Measurements from ENCODE around the gene THUMPD3. TPM values are rescaled to one million over a fixed set of nuclear protein-coding genes. Genes with fewer than 3 reads are reported as not detected.

The THUMPD3 gene
- total and polyA plus RNA-seq, 2 of the 4 experiments (the other 2 are of a cell fraction) = 28.2 to 43.9 TPM

- ATAC-seq (ENCODE audit: low read depth) = no peak
- Histone ChIP-seq H3K9me1 (ENCODE audit: insufficient read depth, low read length) (no peaks in the 10 kb centered on the region), H3K4me2 (ENCODE audit: low read depth, low read length) (no peak overlapping the region; the same call in 1 of the 2 replicates), H3K56ac (ENCODE audit: extremely low read depth, insufficient read depth, low read length) (no peak overlapping the region), H3K27me3 (ENCODE audit: control insufficient read depth, insufficient read depth, low read length) (no peaks in the 10 kb centered on the region), H3K27ac (ENCODE audit: insufficient read depth, low read length) (peak overlapping the region; percentile 37; the same call in 1 of the 2 replicates), H2AK5ac (ENCODE audit: low read depth, low read length) (no peak overlapping the region), H3K18ac (ENCODE audit: low read depth, low read length) (no peak overlapping the region), H4K91ac (ENCODE audit: insufficient read depth, low read depth, low read length) (no peak overlapping the region), H3K4me1 (ENCODE audit: control insufficient read depth, insufficient read depth, low read length) (peaks cover 7% of the 10 kb centered on the region), H3K36me3 (ENCODE audit: control insufficient read depth, insufficient read depth, low read length) (no peaks in the 10 kb centered on the region), H3K4me3 (ENCODE audit: insufficient read depth, low read depth, low read length) (no peak overlapping the region), H2AK9ac (replicated peaks; ENCODE audit: low read depth, low read length, poor library complexity) (no peak overlapping the region), H3K9me3 (ENCODE audit: control insufficient read depth, insufficient read depth, low read length) (no peaks in the 10 kb centered on the region), H2BK15ac (ENCODE audit: low read depth, low read length) (no peak overlapping the region), H2BK120ac (ENCODE audit: low read depth, low read length) (no peak overlapping the region), H3K23ac (ENCODE audit: low read depth, low read length) (no peak overlapping the region), H2AFZ (replicated peaks; ENCODE audit: low read length, poor library complexity) (no peak overlapping the region), H3K79me1 (ENCODE audit: low read depth in 1 of 2, low read length in 2 of 2) (peaks cover 0 to 18% of the 10 kb centered on the region in 2 experiments; a peak in 2 of 4 replicates), H3K9ac (ENCODE audit: low read depth, low read length) (no peak overlapping the region), H4K8ac (ENCODE audit: low read depth in 2 of 2, low read length in 2 of 2) (no peak overlapping the region), H2BK20ac (ENCODE audit: low read depth, low read length) (no peak overlapping the region), H2BK5ac (ENCODE audit: low read depth, low read length, poor library complexity, severe bottlenecking) (peak overlapping the region; percentile 63), H3K4ac (ENCODE audit: low read depth, low read length) (no peak overlapping the region), H4K5ac (ENCODE audit: low read depth, low read length) (no peak overlapping the region), H3K14ac (replicated peaks; ENCODE audit: low read depth, low read length) (no peak overlapping the region), H4K20me1 (ENCODE audit: insufficient read depth, low read length) (peaks cover 65% of the 10 kb centered on the region)
- dilution Hi-C loops (cut with HindIII; ENCODE audit: low sequenced_read_pairs, unreplicated experiment) = no loop called here
- 0 out of 2 replicates have a peak, but pooled peaks have one; percentile 7 for TF ChIP-seq NFE2L2 (IDR thresholded peaks at IDR 0.05; ENCODE audit: low read depth, low read length)
- TF ChIP-seq POLR2A (IDR thresholded peaks at IDR 0.05; ENCODE audit: low read depth, low read length) = no peak
- in situ Hi-C loops (cut with MboI; ENCODE audit: low sequenced_read_pairs) = no loop called here
- ChIA-PET POLR2A (ENCODE audit: unreplicated experiment) (interaction anchor here (1.1 kb wide), 1 partner anchor 24 kb away, joined by 3 read pairs; no protein-coding TSS in a partner anchor), CTCF (no interaction called here)
- WGBS, 2 experiments (ENCODE audit: extremely low coverage in 2 of 2, insufficient read length in 1 of 2) = no CpG with 5 or more reads among the region's 2 CpGs
- peak; percentile 57 for DNase-seq
- no TSS peak for BruUV-seq (replicated peaks)
- intact Hi-C loops (cut with micrococcal nuclease) = no loop called here
Measured at GRCh38 chr3:9420850-9421549, 58.1 kb downstream of the THUMPD3 start.

Data from IMR-90 (cell line).